Esophagus muscularis mucosa (tissue), 4 donors: Measurements from ENCODE around the gene PCGF1.

ENCODE experiments used
- EP300 ChIP-seq: sonication (generic); formaldehyde crosslinking; IDR thresholded peaks from one replicate; pipeline ENCODE4 v1.6.1; 2017; ENCODE audit warnings: antibody characterized with exemption
- POLR2A ChIP-seq: fragments of 450-650 bp; IDR thresholded peaks from one replicate; pipeline ENCODE4 v1.6.1; 2017; ENCODE audit warnings: antibody characterized with exemption, moderate library complexity, mild to moderate bottlenecking, low read depth
- TF ChIP-seq, protein P1 (sequence below), 3 experiments: fragments of 200-600 bp in 2 of 3; fragments of 450-650 bp in 1 of 3; sonication (generic) in 2 of 3; IDR thresholded peaks; one replicate each; pipeline ENCODE4 v1.5.1; 2017 to 2019; ENCODE audit warnings: antibody characterized with exemption in 3 of 3, mild to moderate bottlenecking in 2 of 3, moderate library complexity in 1 of 3

DNA sequence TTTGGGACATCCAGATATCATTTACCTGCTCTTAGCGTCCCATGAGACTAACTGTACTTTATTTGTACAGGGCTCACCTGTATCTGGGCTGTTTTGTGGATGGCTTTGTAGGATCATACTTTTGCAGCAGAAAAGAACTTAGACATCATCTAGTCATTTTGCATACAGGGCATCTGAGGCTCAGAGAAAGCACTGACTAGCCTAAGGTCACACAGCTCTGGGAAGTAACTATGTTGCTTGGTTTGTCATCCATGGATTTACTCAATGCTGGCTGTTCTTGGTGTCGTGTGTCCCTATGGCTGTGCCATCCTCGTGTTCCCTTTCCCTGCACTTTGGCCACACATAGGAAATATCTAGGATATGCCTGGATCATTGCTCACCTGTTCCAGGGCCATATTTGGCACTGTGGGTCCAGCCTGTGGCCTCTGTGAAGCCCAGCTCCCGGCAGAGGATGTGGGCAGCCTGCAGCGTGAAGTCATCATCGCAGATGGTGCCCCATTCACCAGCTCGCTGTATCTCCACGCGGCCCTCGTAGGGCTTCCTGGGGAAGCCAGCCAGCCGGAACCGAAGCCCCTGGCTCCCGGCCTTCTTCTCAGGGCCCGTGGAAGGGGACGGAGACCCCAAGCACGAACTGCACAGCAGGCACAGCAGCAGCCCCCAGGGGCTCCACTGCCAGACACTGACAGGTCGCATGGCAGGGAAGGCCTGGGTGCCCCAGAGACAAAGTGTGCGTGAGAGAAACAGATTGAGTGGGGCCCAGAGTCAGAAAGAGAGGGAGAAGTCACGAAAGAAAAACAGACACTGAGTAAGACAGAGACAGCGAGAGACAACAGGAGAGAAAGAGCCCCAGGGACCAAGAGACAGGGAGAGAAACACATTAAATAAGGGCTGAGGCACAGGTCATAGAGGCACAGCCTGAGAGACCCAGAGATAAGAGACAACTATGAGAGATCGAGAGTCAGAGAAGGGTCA is 44.7 kb upstream of the PCGF1 start:
- TF ChIP-seq POLR2A (no peak), EP300 (no peak)
- TF ChIP-seq, protein P1, sequence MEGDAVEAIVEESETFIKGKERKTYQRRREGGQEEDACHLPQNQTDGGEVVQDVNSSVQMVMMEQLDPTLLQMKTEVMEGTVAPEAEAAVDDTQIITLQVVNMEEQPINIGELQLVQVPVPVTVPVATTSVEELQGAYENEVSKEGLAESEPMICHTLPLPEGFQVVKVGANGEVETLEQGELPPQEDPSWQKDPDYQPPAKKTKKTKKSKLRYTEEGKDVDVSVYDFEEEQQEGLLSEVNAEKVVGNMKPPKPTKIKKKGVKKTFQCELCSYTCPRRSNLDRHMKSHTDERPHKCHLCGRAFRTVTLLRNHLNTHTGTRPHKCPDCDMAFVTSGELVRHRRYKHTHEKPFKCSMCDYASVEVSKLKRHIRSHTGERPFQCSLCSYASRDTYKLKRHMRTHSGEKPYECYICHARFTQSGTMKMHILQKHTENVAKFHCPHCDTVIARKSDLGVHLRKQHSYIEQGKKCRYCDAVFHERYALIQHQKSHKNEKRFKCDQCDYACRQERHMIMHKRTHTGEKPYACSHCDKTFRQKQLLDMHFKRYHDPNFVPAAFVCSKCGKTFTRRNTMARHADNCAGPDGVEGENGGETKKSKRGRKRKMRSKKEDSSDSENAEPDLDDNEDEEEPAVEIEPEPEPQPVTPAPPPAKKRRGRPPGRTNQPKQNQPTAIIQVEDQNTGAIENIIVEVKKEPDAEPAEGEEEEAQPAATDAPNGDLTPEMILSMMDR (IDR thresholded peaks at IDR 0.05), result no peak
